Prostate gland (tissue), 2 donors: ENCODE data around the gene LNX1.

Experiments used
- CTCF ChIP-seq, 4 experiments: fragments of 200-600 bp in 2 of 4; fragments of 450-650 bp in 2 of 4; sonication (generic) in 2 of 4; IDR thresholded peaks; 1 replicate in 3 of 4; 2 replicates in 1 of 4; pipeline ENCODE4 v1.5.1; 2016 to 2019; ENCODE audit warnings: antibody characterized with exemption in 4 of 4, mild to moderate bottlenecking in 2 of 4, moderate library complexity in 2 of 4
- POLR2A ChIP-seq: fragments of 450-650 bp; IDR thresholded peaks from one replicate; pipeline ENCODE4 v1.6.1; 2016; ENCODE audit warnings: antibody characterized with exemption, mild to moderate bottlenecking

DNA sequence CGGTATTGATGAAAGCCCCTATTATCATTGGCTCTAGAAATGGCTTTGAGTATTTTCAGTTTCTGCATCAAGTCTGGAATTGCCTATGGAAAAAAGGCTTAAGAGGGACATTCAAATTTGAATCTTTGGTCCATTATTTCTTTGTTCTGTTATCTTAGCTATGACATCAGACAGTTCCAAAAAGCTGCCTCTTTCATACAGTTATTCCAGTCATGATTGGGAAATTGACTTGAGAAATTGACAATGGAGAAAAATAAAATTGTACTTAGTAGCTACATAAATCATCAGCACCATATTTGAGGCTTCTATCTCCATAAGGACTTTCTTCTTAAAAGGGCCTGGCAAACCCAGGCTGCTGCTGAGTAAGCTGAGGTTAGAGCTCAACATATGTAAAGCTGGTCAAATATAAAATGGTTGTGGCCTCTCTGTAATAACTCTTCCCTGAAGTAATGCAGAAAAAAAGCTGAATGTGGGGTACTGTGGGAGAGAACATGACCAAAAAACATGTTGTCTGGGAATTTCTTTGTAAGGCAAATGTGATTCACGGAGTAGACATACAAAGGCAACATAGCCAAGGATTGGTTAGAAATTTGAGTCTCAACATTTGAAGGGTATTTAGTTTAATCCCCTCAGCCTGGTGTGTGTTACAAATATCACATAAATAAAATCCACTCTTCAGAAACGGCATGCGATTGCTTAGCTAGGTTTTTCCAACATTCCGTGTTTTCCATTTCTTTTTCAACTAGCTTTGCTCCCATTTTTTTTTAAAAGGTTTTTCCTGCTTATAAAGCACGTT is 100.9 kb downstream of the LNX1 start:
- TF ChIP-seq CTCF (IDR thresholded peaks at IDR 0.05) (no peak), POLR2A (no peak)
